Thyroid gland (tissue), 4 donors: Measurements from ENCODE around the gene SPDYE17.
"Not testable (repeated sequence)": the region's sequence is repeated elsewhere in the genome, so short reads cannot be mapped to it uniquely, and the experiment has no call there.

Source experiments
- CTCF ChIP-seq, 6 experiments: fragments of 200-600 bp in 3 of 6; fragments of 450-650 bp in 3 of 6; sonication (generic) in 3 of 6; IDR thresholded peaks; one replicate each; pipeline ENCODE4 v1.5.1; 2016 to 2019; ENCODE audit warnings: antibody characterized with exemption in 6 of 6, mild to moderate bottlenecking in 2 of 6, inconsistent platforms in 1 of 6, moderate library complexity in 1 of 6
- POLR2A ChIP-seq, 2 donors: fragments of 450-650 bp; IDR thresholded peaks; one replicate each; pipeline ENCODE4 v1.6.1; 2017; ENCODE audit warnings: antibody characterized with exemption in 2 of 2, mild to moderate bottlenecking in 2 of 2, moderate library complexity in 1 of 2

DNA sequence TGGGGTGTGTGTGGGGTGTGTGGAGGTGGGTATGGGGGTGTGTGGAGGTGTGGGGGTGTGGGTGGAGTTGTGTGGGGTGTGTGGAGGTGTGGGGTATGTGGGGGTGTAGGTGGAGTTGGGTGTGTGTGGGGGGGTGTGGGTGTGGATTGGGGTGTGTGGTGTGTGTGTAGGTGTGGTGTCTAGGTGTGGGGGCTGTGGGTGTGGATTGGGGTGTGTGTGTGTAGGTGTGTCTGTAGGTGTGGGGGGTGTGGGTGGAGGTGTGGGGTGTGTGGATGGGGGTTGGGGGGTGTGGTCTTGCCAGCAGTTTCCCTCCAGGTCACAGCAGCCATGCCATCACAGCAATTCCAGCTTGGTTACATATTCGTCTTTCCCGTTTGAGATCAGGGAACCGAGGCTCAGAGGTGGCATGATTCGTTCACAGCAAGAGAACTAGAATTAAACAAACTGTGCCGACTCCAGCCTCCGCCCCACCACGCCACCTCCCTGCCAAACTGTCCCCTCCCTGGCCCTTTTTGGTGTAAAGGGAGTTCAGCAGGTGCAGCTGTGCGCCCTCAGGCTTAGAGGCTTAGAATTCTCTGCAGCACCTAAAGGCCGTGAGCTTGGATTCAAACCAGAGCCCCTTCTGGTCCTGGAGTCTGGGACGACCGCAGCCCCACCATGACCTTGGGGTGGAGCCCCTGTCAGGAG is 33.3 kb downstream of the SPDYE17 start:
- TF ChIP-seq CTCF, POLR2A (IDR thresholded peaks at IDR 0.05): not testable (repeated sequence)
